Head of caudate nucleus (tissue), 42 donors: ENCODE results near the gene GPR142.

ENCODE experiments used
- DNase-seq, 42 donors: peaks; one replicate each; pipeline versions ENCODE4 v3.0.0 to v3.0.0-alpha.2; 2020 to 2021; ENCODE audit warnings: mixed read lengths in 7 of 42
- intact Hi-C: fragments of 100-400 bp; cut with DNase I; formaldehyde crosslinking; loops from one replicate; pipeline ENCODE4 v1.15.0; 2022

GPR142 gene

DNA sequence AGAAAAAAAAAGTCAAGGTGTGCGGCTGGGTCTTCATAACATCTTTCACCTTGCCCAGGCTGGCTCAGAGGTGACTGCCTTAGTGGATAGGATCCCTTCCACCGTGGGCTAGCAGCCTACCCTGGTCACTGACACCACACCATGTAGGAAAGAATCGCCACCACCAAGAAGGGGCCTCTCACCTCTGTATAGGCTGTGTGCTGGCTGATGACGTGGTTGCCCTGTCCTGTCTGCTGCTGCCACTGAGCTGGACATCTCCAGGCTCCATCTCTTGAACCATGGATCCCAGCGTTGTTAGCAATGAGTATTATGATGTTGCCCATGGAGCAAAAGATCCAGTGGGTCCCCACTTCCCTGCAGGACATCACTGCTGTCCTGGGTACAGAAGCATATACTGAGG is at the start of gene GPR142:
Gene GPR142, plus strand, starts transcription at position 301 of the 400 bp plus-strand sequence. CDS start 2,035 bp downstream, outside the sequence.
- no peak for DNase-seq
- intact Hi-C loops, result no loop called here

GRCh38 chr17:74318391-74318790 is 48.9 kb upstream of the GPR142 start:
- no peak for DNase-seq
- intact Hi-C loops, result no loop called here

DNA sequence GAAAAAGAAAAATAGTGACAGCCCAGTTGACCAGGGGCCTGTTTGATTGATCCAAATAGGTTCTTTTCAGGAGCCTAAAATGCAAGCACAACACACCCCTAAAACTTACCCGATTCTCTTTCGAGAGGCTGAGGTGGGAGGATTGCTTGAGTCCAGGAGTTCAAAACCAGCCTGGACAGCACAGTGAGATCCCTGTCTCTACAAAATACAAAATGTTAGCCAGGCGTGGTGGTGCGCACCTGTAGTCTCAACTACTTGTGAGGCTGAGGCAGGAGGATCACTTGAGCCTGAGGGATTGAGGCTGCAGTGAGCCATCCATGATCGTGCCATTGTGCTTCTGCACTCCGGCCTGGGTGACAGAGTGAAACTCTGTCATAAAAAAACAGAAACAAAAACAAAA is 42.8 kb upstream of the GPR142 start:
- intact Hi-C loops, result no loop called here
- no peak for DNase-seq

DNA sequence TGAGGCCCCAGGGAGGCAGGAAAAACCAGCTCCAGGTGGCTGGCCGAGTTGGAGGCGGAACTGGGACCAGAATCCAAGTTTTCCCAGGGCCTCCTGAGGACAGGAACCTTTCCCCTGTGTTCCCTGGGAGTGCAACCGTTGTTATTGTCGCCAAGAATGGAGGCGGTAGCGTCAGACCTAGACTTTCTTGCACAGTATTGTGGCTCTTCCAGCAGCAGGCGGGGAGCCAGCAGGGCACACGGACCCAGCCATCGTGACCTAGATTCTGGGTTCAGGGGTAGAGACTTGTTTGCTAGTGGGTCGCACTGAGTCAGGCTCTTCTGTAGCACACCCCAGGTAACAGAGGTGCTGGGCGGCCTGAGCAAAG is 41.9 kb upstream of the GPR142 start:
- peak in 10 of 42 donors; percentile 19 to 53 (median 28) for DNase-seq
- intact Hi-C loops, result no loop called here

DNA sequence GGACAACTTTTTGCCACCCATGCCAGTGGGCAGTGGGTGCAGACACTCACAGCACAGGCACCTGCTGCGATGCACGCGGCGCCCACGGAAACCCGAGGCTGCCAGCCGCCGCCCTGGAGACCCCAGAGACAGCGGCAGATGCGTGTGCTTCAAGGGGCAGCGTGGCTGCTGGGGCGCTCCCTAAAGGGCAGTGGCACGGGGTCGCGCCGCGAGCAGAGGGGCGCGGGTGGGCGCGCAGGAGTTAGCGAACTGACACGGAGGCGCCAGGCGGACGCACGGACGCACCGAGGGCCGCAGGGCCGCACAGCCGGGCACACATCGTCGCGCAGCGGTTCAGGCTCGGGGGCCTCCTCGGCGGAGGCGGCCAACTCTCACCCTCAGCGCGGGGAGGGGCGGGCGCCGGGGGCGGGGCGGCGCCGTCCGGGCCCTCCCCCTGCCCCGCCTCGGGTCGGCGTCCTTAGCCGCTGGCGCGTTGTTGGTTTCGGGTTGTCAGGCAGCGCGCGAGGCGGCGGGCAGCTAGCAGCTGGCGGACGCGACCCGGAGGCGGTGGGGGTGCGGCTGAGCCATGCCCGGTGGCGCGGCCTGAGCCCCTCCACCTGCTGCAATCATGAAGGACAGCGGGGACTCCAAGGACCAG is 41.4 kb upstream of the GPR142 start, which contains the start of gene KIF19:
Gene KIF19, plus strand, starts transcription at position 484 of the 637 bp plus-strand sequence. Its CDS starts 124 bp downstream, at position 608.
- intact Hi-C loops, result no loop called here
- DNase-seq, result peak; percentile 33 to 86 (median 72)

DNA sequence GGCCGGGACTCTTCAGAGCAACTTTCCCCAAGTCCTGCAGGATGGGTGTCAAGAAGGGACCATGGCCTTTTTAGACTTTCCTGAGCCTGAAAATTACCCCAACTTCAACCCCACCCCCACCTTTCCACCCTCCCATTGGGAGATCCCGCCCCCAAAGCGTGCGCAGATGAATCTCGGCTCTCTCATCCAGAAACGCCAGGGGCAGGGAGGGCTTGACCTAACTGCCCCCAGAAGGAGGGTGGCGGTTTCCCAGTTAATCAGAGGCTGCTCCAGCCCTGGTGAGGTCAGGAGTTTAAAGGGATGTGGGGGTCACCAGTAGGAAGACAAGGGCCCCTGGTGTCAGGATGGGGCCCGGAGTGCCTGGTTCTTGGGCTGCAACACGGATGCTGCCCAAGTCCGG is 40.8 kb upstream of the GPR142 start:
- intact Hi-C loops, result no loop called here
- DNase-seq, result no peak

DNA sequence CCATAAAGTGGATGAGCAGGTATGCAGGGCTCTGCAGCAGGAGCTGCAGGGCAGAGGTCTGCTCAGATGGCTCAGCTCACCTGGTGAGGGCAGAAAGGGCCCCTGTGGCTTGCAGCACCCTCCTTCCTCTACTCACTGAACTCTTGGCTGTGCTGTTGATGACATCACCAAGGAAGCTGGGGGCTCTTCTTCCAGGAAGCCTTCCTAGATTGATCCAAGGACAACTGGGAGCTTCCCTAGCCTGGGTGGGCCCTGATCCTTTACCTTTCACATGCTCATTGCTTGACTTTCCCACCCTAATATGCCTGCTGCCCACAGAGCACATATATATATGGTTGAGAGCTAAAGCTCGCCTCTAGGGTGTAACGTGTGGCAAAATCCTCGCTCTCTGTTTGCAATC is 38.8 kb upstream of the GPR142 start:
- no peak for DNase-seq

DNA sequence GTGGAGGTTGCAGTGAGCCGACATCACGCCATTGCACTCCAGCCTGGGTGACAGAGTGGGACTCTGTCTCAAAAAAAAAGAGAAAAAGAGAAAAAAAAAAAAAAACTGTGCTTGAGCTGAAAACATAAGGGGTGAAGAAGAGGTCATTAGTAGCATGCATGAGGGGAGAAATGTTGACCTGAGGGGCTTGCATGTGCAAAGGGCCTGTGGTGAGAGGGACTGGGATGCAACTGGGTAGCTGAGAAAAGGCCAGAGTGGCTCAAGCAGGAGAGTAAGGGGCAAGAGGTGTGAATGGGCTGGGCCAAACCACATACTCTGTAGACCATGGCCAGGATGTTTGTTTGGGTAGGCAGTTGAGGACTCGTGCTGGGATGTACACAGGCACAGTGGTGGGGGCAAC is 37.9 kb upstream of the GPR142 start:
- intact Hi-C loops, result no loop called here
- no peak for DNase-seq

More for the DNA sequence above, 38.8 kb upstream of the GPR142 start:
- intact Hi-C loops, result no loop called here

DNA sequence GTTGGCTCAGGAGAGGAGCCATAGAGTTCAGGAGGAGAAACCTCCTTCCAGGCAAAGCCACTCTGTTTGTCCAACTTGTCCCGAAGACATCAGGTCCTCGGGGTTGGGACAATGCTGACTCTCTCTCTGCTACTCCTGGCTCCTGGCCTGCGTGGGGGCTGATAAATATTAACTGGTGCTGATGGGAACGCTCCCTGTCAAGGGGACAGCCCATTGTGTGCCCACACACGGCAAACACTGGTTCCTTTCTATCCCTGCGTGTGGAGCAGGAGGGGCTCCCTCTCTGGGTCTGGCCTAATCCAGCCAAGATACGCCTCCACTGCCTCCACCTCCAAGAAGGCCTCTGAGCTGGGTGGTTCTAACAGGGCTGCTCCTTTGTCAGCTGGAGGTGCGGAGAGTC is 36.9 kb upstream of the GPR142 start:
- DNase-seq, result peak; percentile 35 to 93 (median 77)
- intact Hi-C loops, result no loop called here

GRCh38 chr17:74332017-74332650 is 35.2 kb upstream of the GPR142 start:
- DNase-seq, result no peak
- intact Hi-C loops, result no loop called here

GRCh38 chr17:74332763-74333283 is 34.5 kb upstream of the GPR142 start:
- DNase-seq, result no peak
- intact Hi-C loops, result no loop called here

GRCh38 chr17:74334393-74335039 is 32.8 kb upstream of the GPR142 start:
- intact Hi-C loops, result no loop called here

GRCh38 chr17:74335529-74336062 is 31.7 kb upstream of the GPR142 start:
- intact Hi-C loops, result no loop called here
- DNase-seq, result no peak

More at GRCh38 chr17:74334393-74335039, 32.8 kb upstream of the GPR142 start:
- DNase-seq, result no peak

- intact Hi-C loops, result no loop called here
- DNase-seq, result no peak
These were observed 31.0 kb upstream of the GPR142 start for GRCh38 chr17:74336307-74336706.

DNA sequence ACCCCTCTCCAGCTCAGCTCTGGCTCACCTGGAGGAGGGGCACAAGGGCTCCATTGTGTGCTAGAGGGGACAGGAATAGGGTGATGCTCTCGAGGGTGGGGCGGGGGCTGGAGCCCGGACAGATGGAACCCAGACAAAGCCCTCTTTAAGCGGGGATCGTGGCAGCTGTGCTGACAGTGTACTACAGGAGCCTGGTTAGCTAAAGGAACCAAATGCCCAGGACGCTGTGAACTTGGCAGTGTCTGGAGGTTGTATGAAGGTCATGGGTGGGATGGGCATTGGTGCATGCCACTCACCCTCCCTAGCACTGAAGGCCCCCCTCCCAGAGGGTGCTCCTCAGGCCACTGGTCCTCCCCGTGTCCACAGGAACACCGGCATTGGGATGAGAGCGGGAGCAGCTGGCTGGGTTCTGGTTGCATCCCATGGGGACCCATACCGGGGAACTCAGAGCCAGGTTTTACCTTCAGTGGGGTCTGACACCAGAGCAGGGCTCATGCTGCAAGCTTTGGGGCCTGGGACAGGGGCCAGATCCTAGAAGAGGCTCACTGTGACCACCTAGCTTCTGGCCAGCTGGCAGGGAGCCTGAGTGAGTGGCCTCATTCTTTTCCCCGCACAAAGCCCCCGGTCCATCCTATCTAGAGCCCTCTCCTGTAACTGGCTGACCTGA is 29.3 kb upstream of the GPR142 start:
- DNase-seq, result peak; percentile 67 to 93 (median 84)
- intact Hi-C loops, result no loop called here

GRCh38 chr17:74339537-74340195 is 27.6 kb upstream of the GPR142 start:
- intact Hi-C loops, result no loop called here

DNA sequence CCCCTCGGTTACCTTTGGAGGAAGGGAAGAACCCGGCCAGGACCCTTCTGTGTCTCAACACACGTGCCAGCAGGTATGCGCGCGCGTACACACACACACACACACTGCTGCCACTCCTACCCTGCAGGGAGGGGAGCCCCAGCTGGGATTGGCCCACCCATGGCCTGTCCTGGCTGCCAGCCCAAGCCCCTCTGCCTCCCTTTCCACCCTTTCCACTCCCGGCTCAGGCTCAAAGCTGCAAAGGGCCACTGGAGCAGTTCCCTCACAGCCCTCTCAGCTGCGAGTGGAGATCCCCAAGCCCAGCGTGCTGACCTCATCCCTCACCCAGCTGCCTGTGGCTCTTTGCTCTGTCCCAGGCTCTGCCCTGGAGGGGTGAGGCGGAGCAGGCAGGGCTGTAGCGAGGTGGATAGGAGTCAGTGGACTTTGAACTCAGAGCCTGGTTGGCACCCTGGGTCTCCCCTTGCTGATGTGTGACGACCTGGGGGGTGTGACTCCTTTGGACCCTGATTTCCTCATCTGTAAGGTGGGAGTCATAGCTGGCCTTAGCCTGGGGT is 26.8 kb upstream of the GPR142 start:
- DNase-seq, result peak in 41 of 42 donors; percentile 21 to 89 (median 73)
- intact Hi-C loops, result no loop called here

More at GRCh38 chr17:74339537-74340195, 27.6 kb upstream of the GPR142 start:
- DNase-seq, result no peak

GRCh38 chr17:74342224-74342623 is 25.1 kb upstream of the GPR142 start:
- no peak for DNase-seq
- intact Hi-C loops, result no loop called here
